K562 (cell line): Measurements from ENCODE around the gene DENND1A. TPM values are rescaled to one million over a fixed set of nuclear protein-coding genes. Genes with fewer than 3 reads are reported as not detected.
A peak's percentile ranks its signal among the peaks of the same experiment; 100 is the strongest.

ENCODE experiments used
- ATAC-seq: fragments of 200-7000 bp; cut with Tn5 transposase; 3 replicates; pipeline ENCODE4 v1.9.1; 2020; ENCODE audit warnings: moderate library complexity
- BruUV-seq: library from RNA; stranded (reverse); fragments of 400-500 nt; replicated peaks from 2 replicates; lab custom pipeline; 2021; lab: Mats Ljungman, UMichigan
- CTCF ChIA-PET: fragments of 300-600 bp; formaldehyde crosslinking; extraction: SDS; loops from one replicate; lab custom pipeline; 2021; ENCODE audit warnings: low intra/inter-chr PET ratio; lab: Yijun Ruan, JAX
- POLR2A ChIA-PET: fragments of 300-600, 350-650 bp; sonication (Branson Sonifier 250); formaldehyde crosslinking; extraction: SDS; loops from one replicate; lab custom pipeline; 2021; ENCODE audit warnings: antibody characterized with exemption, inconsistent platforms; lab: Yijun Ruan, JAX
- DNase-seq, 4 experiments: peaks; one replicate each; pipeline versions ENCODE4 v3.0.0 to v3.0.0-alpha.2; 2011 to 2018; ENCODE audit warnings: low spot score in 3 of 4, mixed read lengths in 3 of 4; ENCODE audit errors: extremely low read depth in 1 of 4
- FAIRE-seq: peaks from 2 replicates; lab custom pipeline; 2011; peaks lifted over from hg19 to GRCh38; lab: Jason Lieb, UNC
- H2AFZ ChIP-seq: 2 replicates; pipeline ENCODE4 v1.6.0; 2011; ENCODE audit warnings: low read depth, low read length, control low read depth, inconsistent platforms
- H3K27ac ChIP-seq: fragments of 200-600 bp; 3 replicates; pipeline ENCODE4 v1.8.0; 2011; ENCODE audit warnings: low read depth, mild to moderate bottlenecking, control low read depth, inconsistent platforms, low read length, moderate library complexity, mixed read lengths; ENCODE audit errors: extremely low read depth
- H3K27me3 ChIP-seq, 2 experiments: fragments of 300-600 bp in 1 of 2; 2 replicates in 1 of 2; 3 replicates in 1 of 2; pipeline versions ENCODE4 v1.6.0 to v1.8.0; 2011; ENCODE audit warnings: inconsistent platforms in 2 of 2, low read length in 2 of 2, mild to moderate bottlenecking in 1 of 2, mixed read lengths in 1 of 2, moderate library complexity in 1 of 2; ENCODE audit not compliant: control insufficient read depth in 2 of 2, insufficient read depth in 2 of 2
- H3K36me3 ChIP-seq: fragments of 300-600 bp; 3 replicates; pipeline ENCODE4 v1.8.0; 2011; ENCODE audit warnings: mild to moderate bottlenecking, low read length, inconsistent platforms; ENCODE audit not compliant: control insufficient read depth, insufficient read depth
- H3K4me1 ChIP-seq, 2 experiments: fragments of 200-600 bp in 1 of 2; replicated peaks in 1 of 2; 2 replicates in 1 of 2; 3 replicates in 1 of 2; pipeline versions ENCODE4 v1.5.1 to v1.8.0; 2011; ENCODE audit warnings: inconsistent platforms in 2 of 2, low read length in 2 of 2, mild to moderate bottlenecking in 1 of 2, mixed read lengths in 1 of 2, moderate library complexity in 1 of 2; ENCODE audit not compliant: control insufficient read depth in 2 of 2, insufficient read depth in 2 of 2
- H3K4me2 ChIP-seq: 2 replicates; pipeline ENCODE4 v1.6.1; 2011; ENCODE audit warnings: low read length, control low read depth, inconsistent platforms, mixed read lengths; ENCODE audit not compliant: insufficient read depth
- H3K4me3 ChIP-seq: fragments of 200-600 bp; sonication (generic), shearing (Covaris generic); 2 replicates; pipeline ENCODE4 v1.5.1; 2016; ENCODE audit warnings: control low read depth, inconsistent platforms
- H3K79me2 ChIP-seq: fragments of 200-600 bp; 3 replicates; pipeline ENCODE4 v1.8.0; 2011; ENCODE audit warnings: low read length, inconsistent platforms; ENCODE audit not compliant: control insufficient read depth, insufficient read depth
- H3K9ac ChIP-seq, 2 experiments: 2 replicates each; pipeline versions ENCODE4 v1.6.0 to v1.6.1; 2011; ENCODE audit warnings: low read depth in 2 of 2, low read length in 2 of 2, control low read depth in 1 of 2, inconsistent platforms in 1 of 2, mild to moderate bottlenecking in 1 of 2, mixed read lengths in 1 of 2; ENCODE audit not compliant: insufficient read depth in 1 of 2
- H3K9me1 ChIP-seq: one replicate; pipeline ENCODE4 v1.6.0; 2011; ENCODE audit warnings: inconsistent platforms, mild to moderate bottlenecking, low read length, moderate library complexity; ENCODE audit not compliant: control insufficient read depth, insufficient read depth
- H3K9me3 ChIP-seq: replicated peaks from 2 replicates; pipeline ENCODE4 v1.5.1; 2011; ENCODE audit warnings: low read depth, low read length, inconsistent platforms; ENCODE audit not compliant: control insufficient read depth, insufficient read depth
- H4K20me1 ChIP-seq: replicated peaks from 2 replicates; pipeline ENCODE4 v1.6.1; 2011; ENCODE audit warnings: low read length, inconsistent platforms, mixed read lengths; ENCODE audit not compliant: control insufficient read depth, insufficient read depth
- CBX2 ChIP-seq: fragments of 200-600 bp; sonication (generic); IDR thresholded peaks from one replicate; pipeline ENCODE4 v1.6.1; 2012; ENCODE audit warnings: mild to moderate bottlenecking, low read length, inconsistent platforms; ENCODE audit not compliant: insufficient read depth, poor library complexity, severe bottlenecking
- EWSR1 ChIP-seq: fragments of 450-650 bp; IDR thresholded peaks from 2 replicates; pipeline ENCODE4 v1.6.1; 2018; ENCODE audit warnings: borderline replicate concordance, mild to moderate bottlenecking, low read depth, moderate library complexity; ENCODE audit not compliant: partially characterized antibody
- LARP7 ChIP-seq: fragments of 450-650 bp; IDR thresholded peaks from 2 replicates; pipeline ENCODE4 v1.6.1; 2016
- NFIX ChIP-seq: fragments of 250-450 bp; sonication (Bioruptor Pico); IDR thresholded peaks from 2 replicates; pipeline ENCODE4 v1.4.0; 2020; ENCODE audit warnings: low read depth, mild to moderate bottlenecking, moderate library complexity
- TARDBP ChIP-seq: fragments of 450-650 bp; IDR thresholded peaks from 2 replicates; pipeline ENCODE4 v1.6.1; 2016
- TEAD1 ChIP-seq, 2 experiments: fragments of 450-650 bp in 1 of 2; sonication (generic) in 1 of 2; formaldehyde crosslinking; IDR thresholded peaks; 2 replicates each; pipeline versions ENCODE4 v1.4.0 to v1.8.0; 2020 to 2022; ENCODE audit warnings: mild to moderate bottlenecking in 2 of 2, missing genetic modification reagents in 1 of 2
- YBX1 ChIP-seq: fragments of 450-650 bp; IDR thresholded peaks from 2 replicates; pipeline ENCODE4 v1.7.1; 2016; ENCODE audit warnings: mild to moderate bottlenecking
- ZNF668 ChIP-seq: fragments of 250-450 bp; sonication (Bioruptor Pico); IDR thresholded peaks from 2 replicates; pipeline ENCODE4 v1.8.0; 2022; ENCODE audit warnings: mild to moderate bottlenecking, inconsistent platforms
- WGBS: fragments of 100-300 bp; shearing (Covaris generic); methylation state at CpG from one replicate; pipeline ENCODE4 v1.1.6; 2016; ENCODE audit warnings: low coverage, mixed read lengths; ENCODE audit not compliant: insufficient coverage; ENCODE audit errors: missing lambda C conversion rate; 5-methylcytosine and 5-hydroxymethylcytosine counted together
- in situ Hi-C: fragments of 300-500 bp; cut with MboI; formaldehyde crosslinking; loops from 4 replicates; pipeline ENCODE4 v1.15.0; 2018; ENCODE audit warnings: inconsistent platforms, mixed read lengths
- intact Hi-C: fragments of 100-400 bp; cut with micrococcal nuclease; formaldehyde crosslinking; loops from 2 replicates; pipeline ENCODE4 v1.14.2; 2022
- polyA plus RNA-seq, 8 experiments: library from polyadenylated mRNA; depleted of rRNA in 4 of 8; stranded (reverse) in 5 of 8; unstranded in 3 of 8; fragments of >200 nt; fragmentation: Nextera tagmentation in 2 of 8; fragmentation: Illumina TruSeq in 1 of 8; extraction: Ambion mirVana in 2 of 8; extraction: Trizol in 1 of 8; gene quantifications; 2 replicates each; pipeline versions ENCODE4 v1.2.1 to v1.2.3, GENCODE V29; 2011 to 2014; ENCODE audit warnings: inconsistent platforms in 1 of 8, missing spikeins in 1 of 8
- total RNA-seq, 7 experiments: library from RNA; depleted of rRNA in 6 of 7; stranded (reverse); fragments of >200 nt in 6 of 7; fragmentation: Illumina TruSeq in 2 of 7; extraction: Trizol in 2 of 7; gene quantifications; 2 replicates each; pipeline versions ENCODE4 v1.2.1 to v1.2.3, GENCODE V29; 2011 to 2021; ENCODE audit warnings: low replicate concordance in 1 of 7
- TF ChIP-seq, protein P1 (sequence below): fragments of 200-800 bp; sonication (Bioruptor generic); IDR thresholded peaks from 2 replicates; pipeline ENCODE4 v1.6.1; 2016; ENCODE audit warnings: missing genetic modification characterization, missing compliant biosample characterization
- TF ChIP-seq, protein P2 (sequence below): fragments of 450-650 bp; IDR thresholded peaks from 2 replicates; pipeline ENCODE4 v1.6.1; 2018; ENCODE audit not compliant: partially characterized antibody

DENND1A gene
- total and polyA plus RNA-seq, 9 of the 15 experiments (the other 6 are each of a cell fraction or from before 2014, with no cell fraction given) = 7.6 to 29.5 (median 15.7) TPM

GRCh38 chr9:123359546-123359945, 570.4 kb downstream of the DENND1A start:
- H3K4me2 ChIP-seq = 0 out of 2 replicates have a peak overlapping the region, but pooled peaks have one; percentile 66
- H3K27ac ChIP-seq = peak overlapping the region; percentile 46; the same call in 1 of the 3 replicates
- no peaks in the 10 kb centered on the region for H3K79me2 ChIP-seq
- CTCF ChIA-PET = no interaction called here
- no peaks in the 10 kb centered on the region for H4K20me1 ChIP-seq
- in situ Hi-C loops = loop anchor here (10.0 kb wide), 1 partner anchor 895 kb away; no protein-coding TSS in a partner anchor
- FAIRE-seq (no peak), ATAC-seq (no peak), DNase-seq (no peak)
- no peak overlapping the region for H3K4me3 ChIP-seq
- no peaks in the 10 kb centered on the region for H3K27me3 ChIP-seq
- intact Hi-C loops = no loop called here
- POLR2A ChIA-PET = interaction anchor here (0.6 to 1.2 kb wide), 4 partner anchors 10 to 54 kb away, joined by 3 to 5 read pairs (median 3); no protein-coding TSS in a partner anchor
- H3K4me1 ChIP-seq = peaks cover 34 to 92% of the 10 kb centered on the region in 2 experiments
- WGBS = 10% methylated on average over 3 of the region's 3 CpGs
- H2AFZ ChIP-seq = peak overlapping the region; percentile 54
- H3K9ac ChIP-seq = peak overlapping the region in 1 of 2 experiments; percentile 62; a peak in 1 of 4 replicates
- H3K36me3 ChIP-seq = no peaks in the 10 kb centered on the region
- no peaks in the 10 kb centered on the region for H3K9me3 ChIP-seq
- no peaks in the 10 kb centered on the region for H3K9me1 ChIP-seq
- BruUV-seq = no TSS peak
- no peak for TF ChIP-seq LARP7
- TF ChIP-seq, protein P1, sequence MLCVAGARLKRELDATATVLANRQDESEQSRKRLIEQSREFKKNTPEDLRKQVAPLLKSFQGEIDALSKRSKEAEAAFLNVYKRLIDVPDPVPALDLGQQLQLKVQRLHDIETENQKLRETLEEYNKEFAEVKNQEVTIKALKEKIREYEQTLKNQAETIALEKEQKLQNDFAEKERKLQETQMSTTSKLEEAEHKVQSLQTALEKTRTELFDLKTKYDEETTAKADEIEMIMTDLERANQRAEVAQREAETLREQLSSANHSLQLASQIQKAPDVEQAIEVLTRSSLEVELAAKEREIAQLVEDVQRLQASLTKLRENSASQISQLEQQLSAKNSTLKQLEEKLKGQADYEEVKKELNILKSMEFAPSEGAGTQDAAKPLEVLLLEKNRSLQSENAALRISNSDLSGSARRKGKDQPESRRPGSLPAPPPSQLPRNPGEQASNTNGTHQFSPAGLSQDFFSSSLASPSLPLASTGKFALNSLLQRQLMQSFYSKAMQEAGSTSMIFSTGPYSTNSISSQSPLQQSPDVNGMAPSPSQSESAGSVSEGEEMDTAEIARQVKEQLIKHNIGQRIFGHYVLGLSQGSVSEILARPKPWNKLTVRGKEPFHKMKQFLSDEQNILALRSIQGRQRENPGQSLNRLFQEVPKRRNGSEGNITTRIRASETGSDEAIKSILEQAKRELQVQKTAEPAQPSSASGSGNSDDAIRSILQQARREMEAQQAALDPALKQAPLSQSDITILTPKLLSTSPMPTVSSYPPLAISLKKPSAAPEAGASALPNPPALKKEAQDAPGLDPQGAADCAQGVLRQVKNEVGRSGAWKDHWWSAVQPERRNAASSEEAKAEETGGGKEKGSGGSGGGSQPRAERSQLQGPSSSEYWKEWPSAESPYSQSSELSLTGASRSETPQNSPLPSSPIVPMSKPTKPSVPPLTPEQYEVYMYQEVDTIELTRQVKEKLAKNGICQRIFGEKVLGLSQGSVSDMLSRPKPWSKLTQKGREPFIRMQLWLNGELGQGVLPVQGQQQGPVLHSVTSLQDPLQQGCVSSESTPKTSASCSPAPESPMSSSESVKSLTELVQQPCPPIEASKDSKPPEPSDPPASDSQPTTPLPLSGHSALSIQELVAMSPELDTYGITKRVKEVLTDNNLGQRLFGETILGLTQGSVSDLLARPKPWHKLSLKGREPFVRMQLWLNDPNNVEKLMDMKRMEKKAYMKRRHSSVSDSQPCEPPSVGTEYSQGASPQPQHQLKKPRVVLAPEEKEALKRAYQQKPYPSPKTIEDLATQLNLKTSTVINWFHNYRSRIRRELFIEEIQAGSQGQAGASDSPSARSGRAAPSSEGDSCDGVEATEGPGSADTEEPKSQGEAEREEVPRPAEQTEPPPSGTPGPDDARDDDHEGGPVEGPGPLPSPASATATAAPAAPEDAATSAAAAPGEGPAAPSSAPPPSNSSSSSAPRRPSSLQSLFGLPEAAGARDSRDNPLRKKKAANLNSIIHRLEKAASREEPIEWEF (CRISPR knock-in tag) = no peak
- no peak for TF ChIP-seq ZNF668 (CRISPR knock-in tag)
- no peak for TF ChIP-seq TEAD1 (CRISPR knock-in tag; IDR thresholded peaks at IDR 0.05)
- TF ChIP-seq NFIX (CRISPR knock-in tag) = no peak
- TF ChIP-seq, protein P2, sequence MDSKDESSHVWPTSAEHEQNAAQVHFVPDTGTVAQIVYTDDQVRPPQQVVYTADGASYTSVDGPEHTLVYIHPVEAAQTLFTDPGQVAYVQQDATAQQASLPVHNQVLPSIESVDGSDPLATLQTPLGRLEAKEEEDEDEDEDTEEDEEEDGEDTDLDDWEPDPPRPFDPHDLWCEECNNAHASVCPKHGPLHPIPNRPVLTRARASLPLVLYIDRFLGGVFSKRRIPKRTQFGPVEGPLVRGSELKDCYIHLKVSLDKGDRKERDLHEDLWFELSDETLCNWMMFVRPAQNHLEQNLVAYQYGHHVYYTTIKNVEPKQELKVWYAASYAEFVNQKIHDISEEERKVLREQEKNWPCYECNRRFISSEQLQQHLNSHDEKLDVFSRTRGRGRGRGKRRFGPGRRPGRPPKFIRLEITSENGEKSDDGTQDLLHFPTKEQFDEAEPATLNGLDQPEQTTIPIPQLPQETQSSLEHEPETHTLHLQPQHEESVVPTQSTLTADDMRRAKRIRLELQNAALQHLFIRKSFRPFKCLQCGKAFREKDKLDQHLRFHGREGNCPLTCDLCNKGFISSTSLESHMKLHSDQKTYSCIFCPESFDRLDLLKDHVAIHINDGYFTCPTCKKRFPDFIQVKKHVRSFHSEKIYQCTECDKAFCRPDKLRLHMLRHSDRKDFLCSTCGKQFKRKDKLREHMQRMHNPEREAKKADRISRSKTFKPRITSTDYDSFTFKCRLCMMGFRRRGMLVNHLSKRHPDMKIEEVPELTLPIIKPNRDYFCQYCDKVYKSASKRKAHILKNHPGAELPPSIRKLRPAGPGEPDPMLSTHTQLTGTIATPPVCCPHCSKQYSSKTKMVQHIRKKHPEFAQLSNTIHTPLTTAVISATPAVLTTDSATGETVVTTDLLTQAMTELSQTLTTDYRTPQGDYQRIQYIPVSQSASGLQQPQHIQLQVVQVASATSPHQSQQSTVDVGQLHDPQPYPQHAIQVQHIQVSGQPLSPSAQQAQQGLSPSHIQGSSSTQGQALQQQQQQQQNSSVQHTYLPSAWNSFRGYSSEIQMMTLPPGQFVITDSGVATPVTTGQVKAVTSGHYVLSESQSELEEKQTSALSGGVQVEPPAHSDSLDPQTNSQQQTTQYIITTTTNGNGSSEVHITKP = no peak
- TF ChIP-seq TARDBP = no peak
- no peak for TF ChIP-seq CBX2
- no peak for TF ChIP-seq YBX1
- TF ChIP-seq EWSR1 = no peak
